ENCODE measurements around the gene RAD51B.

DNA sequence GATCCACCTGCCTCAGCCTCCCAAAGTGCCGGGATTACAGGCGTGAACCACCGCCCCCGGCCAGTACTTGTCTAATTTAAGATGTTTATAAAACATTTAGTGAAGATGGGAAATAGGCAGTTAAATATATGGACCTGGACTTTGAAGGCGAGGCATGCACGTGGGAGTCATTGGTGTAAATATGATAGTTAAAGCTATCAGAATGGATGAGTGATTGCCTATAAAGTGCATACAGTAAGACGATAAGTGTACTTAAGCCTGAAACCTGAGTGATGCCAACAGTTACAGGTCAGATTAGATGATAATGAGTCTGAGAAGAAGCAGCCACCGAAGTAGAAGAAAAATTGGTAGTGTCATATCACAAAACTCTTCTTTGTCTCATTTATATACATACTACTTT is 11.5 kb downstream of the RAD51B start:
- no peak for TF ChIP-seq EZH2 (IDR thresholded peaks at IDR 0.05; ENCODE audit: low read length, missing control alignments)
- TF ChIP-seq, protein P1, sequence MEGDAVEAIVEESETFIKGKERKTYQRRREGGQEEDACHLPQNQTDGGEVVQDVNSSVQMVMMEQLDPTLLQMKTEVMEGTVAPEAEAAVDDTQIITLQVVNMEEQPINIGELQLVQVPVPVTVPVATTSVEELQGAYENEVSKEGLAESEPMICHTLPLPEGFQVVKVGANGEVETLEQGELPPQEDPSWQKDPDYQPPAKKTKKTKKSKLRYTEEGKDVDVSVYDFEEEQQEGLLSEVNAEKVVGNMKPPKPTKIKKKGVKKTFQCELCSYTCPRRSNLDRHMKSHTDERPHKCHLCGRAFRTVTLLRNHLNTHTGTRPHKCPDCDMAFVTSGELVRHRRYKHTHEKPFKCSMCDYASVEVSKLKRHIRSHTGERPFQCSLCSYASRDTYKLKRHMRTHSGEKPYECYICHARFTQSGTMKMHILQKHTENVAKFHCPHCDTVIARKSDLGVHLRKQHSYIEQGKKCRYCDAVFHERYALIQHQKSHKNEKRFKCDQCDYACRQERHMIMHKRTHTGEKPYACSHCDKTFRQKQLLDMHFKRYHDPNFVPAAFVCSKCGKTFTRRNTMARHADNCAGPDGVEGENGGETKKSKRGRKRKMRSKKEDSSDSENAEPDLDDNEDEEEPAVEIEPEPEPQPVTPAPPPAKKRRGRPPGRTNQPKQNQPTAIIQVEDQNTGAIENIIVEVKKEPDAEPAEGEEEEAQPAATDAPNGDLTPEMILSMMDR (conservative IDR thresholded peaks at IDR 0.05 in 1 of 2, IDR thresholded peaks at IDR 0.05 in 1 of 2; ENCODE audit: low read depth in 1 of 2, low read length in 2 of 2) = no peak
